NCI-H146 treated with DMSO at 0.1 percent for 48 hours (cell line): ENCODE data around the gene KLHL42.
"Not testable (repeated sequence)": the region's sequence is repeated elsewhere in the genome, so short reads cannot be mapped to it uniquely, and the experiment has no call there.

Experiments
- DNase-seq: peaks from one replicate; lab custom pipeline; 2025; ENCODE audit not compliant: unreplicated experiment; lab: John Stamatoyannopoulos, UW

Gene KLHL42

GRCh38 chr12:27779920-27780611, at the start of gene KLHL42, which contains the start of gene MANSC4:
Gene KLHL42, plus strand, starts transcription at chr12:27780233. Its CDS starts 98 bp downstream, at chr12:27780331.
Gene MANSC4, minus strand, starts transcription at chr12:27780236. Its CDS starts 8,960 bp downstream, at chr12:27771276.
- DNase-seq: peak; percentile 61

GRCh38 chr12:27732281-27732680, 47.8 kb upstream of the KLHL42 start:
- DNase-seq: no peak

- peak; percentile 12 for DNase-seq
Observed at GRCh38 chr12:27733052-27733656, 46.9 kb upstream of the KLHL42 start.

- no peak for DNase-seq
Observed at GRCh38 chr12:27733791-27734190, 46.2 kb upstream of the KLHL42 start.

- not testable (repeated sequence) for DNase-seq
Observed at GRCh38 chr12:27734321-27734720, 45.7 kb upstream of the KLHL42 start.

GRCh38 chr12:27743601-27744000, 36.4 kb upstream of the KLHL42 start:
- no peak for DNase-seq

DNA sequence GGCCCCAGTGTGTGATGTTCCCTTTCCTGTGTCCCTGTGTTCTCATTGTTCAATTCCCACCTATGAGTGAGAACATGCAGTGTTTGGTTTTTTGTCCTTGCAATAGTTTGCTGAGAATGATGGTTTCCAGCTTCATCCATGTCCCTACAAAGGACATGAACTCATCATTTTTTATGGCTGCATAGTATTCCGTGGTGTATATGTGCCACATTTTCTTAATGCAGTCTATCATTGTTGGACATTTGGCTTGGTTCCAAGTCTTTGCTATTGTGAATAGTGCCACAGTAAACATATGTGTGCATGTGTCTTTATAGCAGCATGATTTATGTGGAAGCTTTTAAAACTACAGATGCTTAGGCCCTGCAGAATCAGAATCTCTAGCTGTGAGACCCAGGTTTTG, 34.3 kb upstream of the KLHL42 start:
- DNase-seq: not testable (repeated sequence)

DNA sequence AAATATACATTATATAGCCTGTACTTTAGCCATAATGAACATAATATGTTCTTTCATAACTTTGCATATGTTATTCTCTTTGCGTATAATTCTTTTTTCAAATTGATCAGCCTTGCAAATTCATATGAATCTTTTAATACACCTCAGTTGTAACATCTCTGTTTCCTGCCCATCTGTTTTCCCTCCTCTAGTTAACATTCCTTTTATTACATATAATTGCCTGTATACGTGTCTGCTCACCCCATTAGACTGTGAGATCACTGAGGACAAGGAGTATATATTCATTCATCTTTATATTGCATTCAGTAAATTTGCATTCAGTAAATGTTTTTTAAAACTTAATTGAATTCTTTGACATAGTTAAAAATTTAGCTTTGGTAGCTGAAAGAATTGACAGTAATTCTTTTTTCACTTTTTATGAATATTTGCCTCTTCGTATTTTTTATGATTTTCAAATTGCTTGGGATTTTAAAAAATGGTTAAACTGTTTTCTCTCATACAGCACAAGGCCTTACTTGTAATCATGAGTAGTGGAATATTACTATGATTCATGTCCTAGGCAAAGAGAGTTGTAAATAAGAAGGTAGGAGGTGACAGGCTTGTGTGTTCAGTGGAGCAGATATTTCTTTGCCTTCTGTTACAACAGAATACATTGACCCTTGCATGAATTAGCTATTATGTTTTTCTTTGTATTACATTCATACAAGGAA, 32.8 kb upstream of the KLHL42 start:
- DNase-seq: no peak

DNA sequence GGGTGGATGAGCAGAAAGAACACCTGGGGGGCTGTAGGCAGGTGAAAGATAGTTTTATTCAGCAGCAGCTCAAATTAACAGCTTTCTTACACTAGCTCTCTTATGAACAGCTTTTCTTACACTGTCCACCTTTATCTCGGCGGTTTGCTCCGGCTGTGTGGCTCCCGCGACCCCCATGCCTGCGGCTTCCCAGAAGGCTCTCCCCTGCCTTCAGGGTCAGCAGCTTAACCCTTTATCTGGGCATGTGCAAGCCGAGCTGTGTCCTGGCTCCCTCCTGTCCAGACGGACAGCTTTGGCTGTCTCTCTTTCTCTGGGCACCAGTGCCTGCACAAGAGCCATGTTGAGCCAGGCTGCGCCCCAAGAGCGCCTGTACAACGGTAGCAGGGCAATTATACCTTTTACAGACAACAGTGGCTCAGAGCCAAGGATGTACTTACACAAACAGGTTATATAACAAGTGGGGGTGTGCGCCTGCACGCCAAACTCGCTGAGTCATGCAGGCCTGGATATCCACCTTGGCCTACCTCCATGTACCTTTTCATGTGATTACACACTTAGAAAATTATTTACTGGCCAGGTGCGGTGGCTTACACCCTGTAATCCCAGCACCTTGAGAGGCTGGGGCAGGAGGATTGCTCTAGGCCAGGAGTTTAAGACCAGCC, 28.5 kb upstream of the KLHL42 start:
- peak; percentile 25 for DNase-seq

DNA sequence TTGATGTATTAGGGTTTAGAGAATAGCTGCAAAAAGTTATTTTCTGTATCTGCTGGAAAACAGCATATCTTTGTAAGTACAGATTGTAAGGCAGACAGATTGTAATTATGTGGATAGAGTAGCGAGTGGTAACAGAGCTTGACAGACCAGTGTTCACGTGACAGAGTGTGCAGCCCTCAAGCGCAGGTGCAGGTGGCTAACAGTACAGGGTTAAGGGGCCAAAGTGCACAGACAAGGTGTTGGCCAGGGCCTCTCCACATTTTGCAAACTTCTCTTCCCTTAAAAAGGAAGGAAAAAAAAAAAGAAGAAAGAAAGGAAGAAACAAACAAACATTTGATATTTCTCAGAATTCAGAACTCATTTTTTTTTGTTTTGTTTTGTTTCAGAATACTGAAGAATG, 25.2 kb upstream of the KLHL42 start:
- no peak for DNase-seq

- no peak for DNase-seq
Observed at GRCh38 chr12:27756670-27757195, 23.3 kb upstream of the KLHL42 start.

GRCh38 chr12:27762757-27763156, 17.3 kb upstream of the KLHL42 start:
- DNase-seq: no peak

DNA sequence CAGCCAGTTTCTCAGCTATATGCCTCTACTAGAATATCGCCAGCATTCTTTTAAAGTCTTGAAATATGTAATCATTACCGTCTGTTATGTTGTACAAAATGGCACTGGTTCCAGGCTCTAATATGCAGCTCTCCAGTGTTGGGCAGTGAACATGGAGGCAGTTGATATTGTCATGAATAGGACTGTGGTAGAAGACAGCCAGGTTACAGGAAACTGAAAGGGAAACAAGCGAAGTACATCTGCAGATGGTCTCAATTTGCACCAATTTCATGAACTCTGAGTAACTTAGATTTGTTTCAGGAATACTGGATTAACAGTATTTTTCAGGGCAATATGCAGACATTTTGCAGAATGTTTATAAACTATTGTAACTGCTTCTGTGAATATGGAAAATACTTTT, 13.4 kb upstream of the KLHL42 start:
- no peak for DNase-seq

DNA sequence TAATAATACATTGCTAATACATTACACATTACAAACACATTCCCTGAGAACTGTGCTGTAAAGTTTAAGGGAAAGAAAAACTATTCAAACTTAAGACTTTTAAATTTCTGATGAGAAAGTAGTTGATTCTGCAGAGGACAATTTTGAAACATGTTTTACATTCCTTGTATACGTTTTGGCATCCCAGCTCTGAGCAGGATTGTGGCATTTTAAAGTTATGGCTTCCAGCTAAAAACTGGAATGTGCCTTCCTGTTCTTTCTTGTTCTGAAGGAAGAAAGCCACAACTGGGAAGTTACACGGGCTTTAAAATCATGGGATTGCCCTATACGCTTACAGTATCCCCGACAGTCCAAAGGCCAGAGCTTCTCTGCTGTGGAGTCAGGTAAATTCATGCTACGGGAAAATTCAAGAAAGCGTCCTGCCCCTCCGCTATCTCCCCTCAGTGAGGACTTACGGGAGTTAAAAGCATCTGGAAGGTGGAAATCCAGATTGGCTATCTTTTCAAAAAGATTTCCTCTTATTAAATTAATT, 10.8 kb upstream of the KLHL42 start:
- no peak for DNase-seq

- no peak for DNase-seq
Observed at GRCh38 chr12:27771481-27772327, 8.3 kb upstream of the KLHL42 start.

DNA sequence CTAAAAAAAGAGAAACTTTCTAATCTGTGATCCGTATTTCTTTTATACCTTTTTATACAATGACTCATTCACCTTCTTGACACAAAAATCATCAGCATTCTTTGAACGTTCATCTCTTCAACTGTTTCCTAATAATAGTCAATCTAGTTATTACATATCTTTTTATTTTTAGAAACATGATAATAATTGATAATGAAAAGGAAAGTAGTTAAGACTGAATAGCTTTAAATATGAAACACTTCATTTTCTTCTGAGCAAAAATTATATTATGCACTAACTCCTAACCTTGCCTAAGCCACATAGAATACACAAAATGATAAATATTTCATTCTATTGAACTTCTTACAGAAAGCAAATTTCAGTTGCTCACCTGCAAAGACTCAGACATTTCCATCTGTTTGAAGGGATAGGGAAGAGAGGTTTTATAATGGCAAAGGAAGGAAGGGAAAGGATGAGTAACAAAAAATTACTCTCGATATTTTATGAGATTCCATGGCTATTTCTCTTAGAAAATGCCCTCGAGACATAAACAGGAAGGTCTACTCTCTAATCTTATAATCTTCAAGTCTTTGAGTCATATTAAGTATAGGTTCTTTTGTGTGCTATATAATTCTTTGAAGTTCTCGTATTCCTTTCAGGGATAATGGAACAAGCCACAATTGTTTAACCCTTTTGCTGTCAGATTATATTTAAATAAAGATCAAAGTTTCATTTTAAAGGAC, 7.5 kb upstream of the KLHL42 start:
- DNase-seq: no peak

DNA sequence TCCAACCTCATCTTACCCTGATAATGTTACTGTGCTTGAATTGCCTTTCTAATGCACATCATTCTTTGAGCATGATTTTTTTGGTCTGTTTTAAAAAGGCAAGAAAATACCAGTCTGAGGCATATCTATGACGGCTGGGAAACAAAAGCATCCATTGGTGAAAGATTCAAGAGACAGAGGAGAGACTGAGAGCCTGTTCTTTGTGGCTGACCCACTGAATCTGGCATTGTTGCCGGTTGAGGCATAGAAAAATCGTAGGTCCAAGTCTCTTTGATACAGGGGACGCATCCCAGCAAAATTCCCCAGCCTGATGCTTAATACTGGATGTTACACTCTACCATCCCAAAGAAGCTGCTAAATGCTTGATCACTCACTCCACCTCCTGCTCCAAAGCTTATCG, 2.9 kb upstream of the KLHL42 start:
- no peak for DNase-seq

GRCh38 chr12:27778206-27778605, 1.8 kb upstream of the KLHL42 start:
- no peak for DNase-seq

GRCh38 chr12:27779416-27779919, 565 bp upstream of the KLHL42 start:
- peak; percentile 61 for DNase-seq
